ENCODE results near the gene IQGAP2.
"Not testable (repeated sequence)": the region's sequence is repeated elsewhere in the genome, so short reads cannot be mapped to it uniquely, and the experiment has no call there.

IQGAP2 gene

GRCh38 chr5:76728965-76729364 lies 325.9 kb downstream of the IQGAP2 start:
- DNase-seq = no peak

- DNase-seq = no peak
Measured at GRCh38 chr5:76729373-76730290, 326.5 kb downstream of the IQGAP2 start.

GRCh38 chr5:76732405-76733048 lies 329.4 kb downstream of the IQGAP2 start:
- DNase-seq = peak; percentile 39

GRCh38 chr5:76733049-76733417 lies 329.9 kb downstream of the IQGAP2 start:
- peak; percentile 37 for DNase-seq

GRCh38 chr5:76735762-76736545 lies 332.9 kb downstream of the IQGAP2 start:
- no peak for DNase-seq

GRCh38 chr5:76736679-76737556 lies 333.8 kb downstream of the IQGAP2 start:
- no peak for DNase-seq

GRCh38 chr5:76737846-76738245 lies 334.8 kb downstream of the IQGAP2 start:
- DNase-seq = no peak

- not testable (repeated sequence) for DNase-seq
Measured at GRCh38 chr5:76741506-76741905, 338.4 kb downstream of the IQGAP2 start.

- DNase-seq = no peak
Measured at GRCh38 chr5:76742583-76742982, 339.5 kb downstream of the IQGAP2 start.

GRCh38 chr5:76744632-76745031 lies 341.5 kb downstream of the IQGAP2 start:
- no peak for DNase-seq

- DNase-seq = no peak
Measured at GRCh38 chr5:76745670-76746069, 342.6 kb downstream of the IQGAP2 start.

- DNase-seq = no peak
Measured at GRCh38 chr5:76746677-76747076, 343.6 kb downstream of the IQGAP2 start.

GRCh38 chr5:76747706-76748105 lies 344.6 kb downstream of the IQGAP2 start:
- no peak for DNase-seq

GRCh38 chr5:76751291-76751690 lies 348.2 kb downstream of the IQGAP2 start:
- no peak for DNase-seq

GRCh38 chr5:76754668-76755078 lies 351.6 kb downstream of the IQGAP2 start:
- no peak for DNase-seq

- DNase-seq = no peak
Measured at GRCh38 chr5:76755779-76756637, 352.9 kb downstream of the IQGAP2 start.

- DNase-seq = no peak
Measured at GRCh38 chr5:76757049-76757448, 354.0 kb downstream of the IQGAP2 start.
